Activated naive CD8-positive, alpha-beta T cell (primary cell): Measurements from ENCODE around the gene ARHGAP42.

Experiments
- H3K27ac Mint-ChIP-seq: one replicate; pipeline ENCODE4 v1.8.0; 2021; ENCODE audit warnings: mixed read lengths
- H3K27me3 Mint-ChIP-seq: one replicate; pipeline ENCODE4 v1.8.0; 2021; ENCODE audit warnings: mixed read lengths
- H3K36me3 Mint-ChIP-seq: one replicate; pipeline ENCODE4 v1.8.0; 2021; ENCODE audit warnings: mixed read lengths
- H3K4me1 Mint-ChIP-seq: one replicate; pipeline ENCODE4 v1.8.0; 2021; ENCODE audit warnings: low read depth, mixed read lengths
- H3K4me3 Mint-ChIP-seq: one replicate; pipeline ENCODE4 v1.8.0; 2021; ENCODE audit warnings: mild to moderate bottlenecking, mixed read lengths
- H3K9me3 Mint-ChIP-seq: one replicate; pipeline ENCODE4 v1.8.0; 2021; ENCODE audit warnings: low read depth, mixed read lengths

Gene ARHGAP42

GRCh38 chr11:100806296-100806695 lies 119.2 kb downstream of the ARHGAP42 start:
- no peak overlapping the region for H3K27ac Mint-ChIP-seq
- no peaks in the 10 kb centered on the region for H3K9me3 Mint-ChIP-seq
- no peaks in the 10 kb centered on the region for H3K27me3 Mint-ChIP-seq
- H3K36me3 Mint-ChIP-seq = no peaks in the 10 kb centered on the region
- no peaks in the 10 kb centered on the region for H3K4me1 Mint-ChIP-seq
- H3K4me3 Mint-ChIP-seq = no peak overlapping the region

DNA sequence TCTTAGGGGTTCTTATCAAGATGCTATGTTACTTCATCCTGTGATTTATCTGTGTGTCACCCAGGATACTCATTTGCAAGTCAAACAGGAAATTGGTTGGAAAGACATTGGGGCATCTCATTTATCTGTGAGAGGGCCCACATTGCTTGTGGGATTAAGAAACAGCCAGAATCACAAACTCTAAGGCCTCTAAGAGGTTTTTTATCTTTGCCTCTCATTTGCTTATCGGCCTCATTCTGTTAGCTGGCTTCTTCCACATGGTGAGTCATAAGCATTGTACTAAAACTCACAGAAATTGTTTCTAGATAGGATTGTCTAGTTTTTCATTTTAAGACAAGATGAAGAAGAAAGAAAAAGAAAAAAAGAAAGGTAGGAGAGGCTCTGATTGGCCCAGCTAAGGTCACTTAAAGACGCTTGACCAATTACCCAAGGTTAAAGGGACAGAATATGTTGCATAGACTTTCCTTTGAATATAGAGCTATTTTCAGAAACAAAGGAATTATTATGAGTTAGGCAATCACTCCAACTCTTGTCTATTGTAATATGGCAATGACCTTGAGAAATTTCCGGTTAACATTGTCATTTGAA lies 121.9 kb downstream of the ARHGAP42 start:
- Mint-ChIP-seq H3K9me3 (no peaks in the 10 kb centered on the region), H3K36me3 (no peaks in the 10 kb centered on the region), H3K27ac (no peak overlapping the region), H3K4me1 (no peaks in the 10 kb centered on the region), H3K27me3 (no peaks in the 10 kb centered on the region), H3K4me3 (no peak overlapping the region)

DNA sequence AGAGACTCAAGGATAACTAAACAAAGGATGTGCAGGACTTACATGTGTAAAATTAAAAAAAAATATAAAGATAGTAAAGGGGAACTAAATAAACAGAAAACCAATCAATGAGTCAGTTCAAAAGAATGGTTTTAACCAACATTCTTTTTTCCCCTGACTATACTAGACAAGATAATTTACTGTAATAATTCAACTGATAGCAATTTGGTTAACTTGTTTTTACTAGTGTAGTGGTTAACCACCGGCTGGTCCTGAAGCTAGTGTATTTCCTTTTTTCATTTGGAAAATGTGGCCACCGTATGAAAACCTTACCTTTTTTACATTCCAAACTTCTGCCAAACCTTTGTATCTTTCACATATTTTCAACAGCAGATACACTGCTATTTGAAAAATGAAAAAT lies 123.1 kb downstream of the ARHGAP42 start:
- no peak overlapping the region for H3K27ac Mint-ChIP-seq
- H3K36me3 Mint-ChIP-seq = no peaks in the 10 kb centered on the region
- no peak overlapping the region for H3K4me3 Mint-ChIP-seq
- no peaks in the 10 kb centered on the region for H3K9me3 Mint-ChIP-seq
- no peaks in the 10 kb centered on the region for H3K27me3 Mint-ChIP-seq
- H3K4me1 Mint-ChIP-seq = no peaks in the 10 kb centered on the region

DNA sequence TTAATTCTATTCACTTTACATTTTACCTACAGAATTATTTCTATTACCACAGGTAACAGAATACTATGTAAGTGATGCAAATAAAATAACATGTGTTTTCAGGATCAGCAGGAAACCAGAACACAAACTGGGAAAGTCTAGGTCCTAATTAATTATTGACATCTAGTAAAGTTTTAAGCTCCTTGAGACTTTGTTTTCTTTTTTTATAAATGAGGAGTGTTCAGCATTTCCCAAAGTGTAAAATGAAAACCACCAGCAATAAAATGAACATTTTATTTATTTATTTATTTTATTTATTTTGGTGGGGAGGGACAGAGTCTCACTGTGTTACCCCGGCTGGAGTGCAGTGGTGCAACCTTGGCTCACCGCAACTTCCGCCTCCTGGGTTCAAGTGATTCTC lies 123.6 kb downstream of the ARHGAP42 start:
- Mint-ChIP-seq H3K4me3 (no peak overlapping the region), H3K27ac (no peak overlapping the region), H3K4me1 (no peaks in the 10 kb centered on the region), H3K9me3 (no peaks in the 10 kb centered on the region), H3K27me3 (no peaks in the 10 kb centered on the region), H3K36me3 (no peaks in the 10 kb centered on the region)

GRCh38 chr11:100812517-100812916 lies 125.4 kb downstream of the ARHGAP42 start:
- no peaks in the 10 kb centered on the region for H3K27me3 Mint-ChIP-seq
- no peaks in the 10 kb centered on the region for H3K36me3 Mint-ChIP-seq
- H3K4me3 Mint-ChIP-seq = no peak overlapping the region
- no peaks in the 10 kb centered on the region for H3K4me1 Mint-ChIP-seq
- no peak overlapping the region for H3K27ac Mint-ChIP-seq
- no peaks in the 10 kb centered on the region for H3K9me3 Mint-ChIP-seq

DNA sequence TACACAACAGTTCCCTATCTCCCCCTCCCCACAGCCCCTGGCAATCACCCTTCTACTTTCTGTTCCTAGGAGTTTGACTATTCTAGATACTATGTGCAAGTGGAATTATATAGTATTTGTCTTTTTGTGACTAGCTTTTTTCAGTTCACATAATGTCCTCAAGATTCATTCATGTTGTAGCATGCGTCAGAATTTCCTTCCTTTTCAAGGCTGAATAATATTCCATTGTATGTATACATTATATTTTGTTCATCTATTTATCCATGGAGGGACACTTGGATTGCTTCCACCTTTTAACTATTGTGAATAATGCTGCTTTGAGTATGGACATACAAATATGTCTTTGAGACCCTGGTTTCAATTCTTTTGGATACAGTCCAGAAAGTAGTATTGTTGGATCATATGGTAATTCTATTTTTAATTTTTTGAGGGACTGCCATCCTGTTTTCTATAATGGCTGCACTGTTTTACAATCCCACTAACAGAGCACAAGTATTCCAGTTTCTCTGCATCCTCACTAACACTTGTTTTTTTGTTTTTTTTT lies 128.8 kb downstream of the ARHGAP42 start:
- no peaks in the 10 kb centered on the region for H3K36me3 Mint-ChIP-seq
- no peaks in the 10 kb centered on the region for H3K9me3 Mint-ChIP-seq
- no peaks in the 10 kb centered on the region for H3K27me3 Mint-ChIP-seq
- H3K4me1 Mint-ChIP-seq = no peaks in the 10 kb centered on the region
- H3K4me3 Mint-ChIP-seq = no peak overlapping the region
- no peak overlapping the region for H3K27ac Mint-ChIP-seq

DNA sequence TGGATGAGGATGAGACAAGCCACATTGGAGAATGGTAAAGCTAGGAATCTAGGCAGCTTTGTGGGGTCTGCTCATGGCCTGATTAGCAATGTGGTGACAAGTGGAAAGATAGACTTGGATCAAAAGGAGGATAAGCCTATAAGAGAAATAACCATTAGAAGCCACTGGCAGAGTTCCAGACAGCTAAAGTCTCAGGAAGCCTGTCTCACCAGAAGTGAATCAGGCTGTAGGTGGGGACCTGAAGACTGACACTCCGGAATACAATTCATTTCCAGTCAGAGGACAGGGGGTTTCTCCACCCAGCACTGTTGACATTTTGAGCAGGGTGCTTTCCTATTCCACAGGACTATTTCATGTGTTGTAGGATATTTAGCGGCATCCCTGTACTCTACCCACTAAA lies 129.7 kb downstream of the ARHGAP42 start:
- no peaks in the 10 kb centered on the region for H3K9me3 Mint-ChIP-seq
- H3K27me3 Mint-ChIP-seq = no peaks in the 10 kb centered on the region
- no peak overlapping the region for H3K4me3 Mint-ChIP-seq
- no peak overlapping the region for H3K27ac Mint-ChIP-seq
- no peaks in the 10 kb centered on the region for H3K36me3 Mint-ChIP-seq
- H3K4me1 Mint-ChIP-seq = no peaks in the 10 kb centered on the region

DNA sequence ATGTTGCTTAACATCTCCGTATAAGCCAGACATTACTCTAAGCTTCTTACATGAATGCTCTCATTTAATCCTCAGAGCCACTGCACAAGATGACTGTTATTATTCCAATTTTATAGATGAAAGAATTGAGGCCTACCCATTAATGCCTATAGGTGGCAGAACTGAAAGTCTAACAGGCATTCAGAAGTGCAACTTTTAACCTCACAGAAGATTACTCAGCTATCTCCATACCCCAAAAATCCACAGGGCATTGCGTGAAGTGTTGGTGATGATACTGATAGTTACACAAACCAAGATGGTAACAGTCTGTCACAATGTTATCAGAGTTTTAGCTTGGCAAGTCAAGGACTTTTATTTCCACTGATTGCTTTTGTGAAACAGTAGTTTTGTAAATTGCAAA lies 130.5 kb downstream of the ARHGAP42 start:
- no peak overlapping the region for H3K4me3 Mint-ChIP-seq
- H3K27me3 Mint-ChIP-seq = no peaks in the 10 kb centered on the region
- no peak overlapping the region for H3K27ac Mint-ChIP-seq
- no peaks in the 10 kb centered on the region for H3K9me3 Mint-ChIP-seq
- no peaks in the 10 kb centered on the region for H3K4me1 Mint-ChIP-seq
- H3K36me3 Mint-ChIP-seq = no peaks in the 10 kb centered on the region

DNA sequence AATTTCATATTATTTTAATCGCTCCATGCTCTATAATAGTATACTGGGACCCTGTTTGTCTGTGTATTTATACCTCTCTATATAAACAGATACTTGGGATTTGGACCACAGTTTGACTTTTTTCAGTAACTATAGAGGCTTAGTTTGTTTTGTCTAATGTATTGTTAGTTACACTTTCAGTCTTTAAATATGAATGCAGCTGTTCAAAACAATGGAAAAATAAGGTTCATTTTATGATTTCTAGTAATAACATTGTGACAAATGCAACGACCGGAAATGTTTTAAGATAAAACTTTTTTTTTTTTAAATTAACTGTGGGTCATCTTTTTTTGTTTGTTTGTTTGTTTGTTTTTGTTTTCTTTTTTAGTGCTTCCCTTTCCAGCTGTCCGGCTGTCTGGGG lies 133.5 kb downstream of the ARHGAP42 start:
- H3K9me3 Mint-ChIP-seq = no peaks in the 10 kb centered on the region

DNA sequence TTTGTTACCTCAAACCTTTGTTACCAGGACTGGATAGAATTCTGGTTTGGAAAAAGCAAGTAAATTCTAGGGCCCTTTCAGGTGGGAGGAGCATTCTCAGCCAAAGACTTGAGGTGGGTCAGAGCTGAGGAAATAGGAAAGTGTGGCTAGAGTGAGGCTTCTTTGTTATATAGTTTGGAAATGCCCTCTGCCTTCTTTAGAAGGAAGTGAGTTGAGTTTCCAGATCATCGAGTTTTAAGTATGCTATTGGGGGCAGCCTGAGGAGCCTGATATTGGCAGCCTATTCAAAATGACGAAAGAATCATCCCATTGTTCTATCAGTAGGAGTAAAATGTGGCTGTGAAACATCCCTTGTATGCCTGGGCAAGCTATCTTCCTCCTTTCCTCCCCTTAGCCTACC lies 134.1 kb downstream of the ARHGAP42 start:
- H3K36me3 Mint-ChIP-seq = no peaks in the 10 kb centered on the region

More for the DNA sequence above, 133.5 kb downstream of the ARHGAP42 start:
- Mint-ChIP-seq H3K27ac (no peak overlapping the region), H3K27me3 (no peaks in the 10 kb centered on the region), H3K4me3 (no peak overlapping the region), H3K4me1 (no peaks in the 10 kb centered on the region), H3K36me3 (no peaks in the 10 kb centered on the region)

DNA sequence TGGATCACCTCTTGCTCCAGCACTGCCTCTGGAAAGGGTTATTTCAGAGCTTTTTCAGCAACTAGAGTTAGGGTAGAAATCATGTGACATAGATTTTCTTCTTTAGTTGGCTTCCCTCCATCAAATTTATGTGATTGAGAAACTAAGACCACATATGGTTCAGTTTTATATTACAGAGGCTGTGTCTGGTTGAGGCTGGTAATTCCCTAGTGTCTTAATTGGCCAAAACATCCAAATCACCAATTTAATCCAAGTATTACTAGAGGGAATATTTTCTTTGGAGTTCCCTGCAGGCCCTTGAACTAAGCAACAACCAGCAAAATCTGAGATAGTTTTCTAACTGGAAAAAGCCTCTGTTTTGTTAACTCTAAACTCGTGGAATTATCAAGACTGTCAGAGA lies 136.3 kb downstream of the ARHGAP42 start:
- H3K9me3 Mint-ChIP-seq = no peaks in the 10 kb centered on the region
- no peaks in the 10 kb centered on the region for H3K4me1 Mint-ChIP-seq
- no peak overlapping the region for H3K4me3 Mint-ChIP-seq
- H3K27me3 Mint-ChIP-seq = no peaks in the 10 kb centered on the region
- no peak overlapping the region for H3K27ac Mint-ChIP-seq
- no peaks in the 10 kb centered on the region for H3K36me3 Mint-ChIP-seq

More for the DNA sequence above, 134.1 kb downstream of the ARHGAP42 start:
- Mint-ChIP-seq H3K27me3 (no peaks in the 10 kb centered on the region), H3K9me3 (no peaks in the 10 kb centered on the region), H3K4me3 (no peak overlapping the region), H3K27ac (no peak overlapping the region), H3K4me1 (no peaks in the 10 kb centered on the region)

DNA sequence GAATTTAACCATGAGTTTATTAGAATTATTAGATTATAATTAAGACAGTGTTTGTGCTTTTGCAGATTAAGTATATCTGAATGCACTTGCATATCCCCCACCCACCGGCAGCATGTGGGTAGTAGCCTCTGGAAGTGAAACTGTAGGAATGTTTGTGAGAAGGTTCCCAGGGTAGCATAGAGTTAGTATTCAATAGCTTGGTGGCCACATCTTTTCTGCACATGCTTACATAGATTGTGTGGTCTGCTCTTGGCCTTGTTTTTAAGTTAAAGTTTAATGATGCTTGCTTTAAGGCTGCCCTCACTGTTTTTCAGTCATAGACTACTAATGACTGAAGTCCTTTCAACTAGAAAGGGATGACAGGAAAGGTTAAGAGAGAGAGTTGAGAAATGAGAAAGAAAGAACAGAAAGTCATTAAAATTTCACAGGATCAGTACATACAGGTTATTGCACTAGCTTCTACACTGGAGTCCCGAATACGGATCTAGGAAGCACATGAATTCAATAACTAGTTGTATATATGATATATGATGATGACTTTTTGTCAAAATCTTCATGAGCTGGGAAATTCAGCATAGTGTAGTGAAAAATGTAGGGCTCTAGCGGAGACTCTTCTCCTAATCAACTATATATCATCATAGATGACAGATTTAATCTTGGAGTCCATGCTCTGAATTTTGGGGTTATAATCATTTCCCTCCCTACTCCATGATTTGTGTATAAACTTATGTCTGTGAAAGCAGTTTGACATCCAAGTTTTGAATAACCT lies 137.1 kb downstream of the ARHGAP42 start:
- Mint-ChIP-seq H3K4me3 (no peak overlapping the region), H3K27me3 (no peaks in the 10 kb centered on the region), H3K4me1 (no peaks in the 10 kb centered on the region), H3K36me3 (no peaks in the 10 kb centered on the region), H3K27ac (no peak overlapping the region), H3K9me3 (no peaks in the 10 kb centered on the region)

DNA sequence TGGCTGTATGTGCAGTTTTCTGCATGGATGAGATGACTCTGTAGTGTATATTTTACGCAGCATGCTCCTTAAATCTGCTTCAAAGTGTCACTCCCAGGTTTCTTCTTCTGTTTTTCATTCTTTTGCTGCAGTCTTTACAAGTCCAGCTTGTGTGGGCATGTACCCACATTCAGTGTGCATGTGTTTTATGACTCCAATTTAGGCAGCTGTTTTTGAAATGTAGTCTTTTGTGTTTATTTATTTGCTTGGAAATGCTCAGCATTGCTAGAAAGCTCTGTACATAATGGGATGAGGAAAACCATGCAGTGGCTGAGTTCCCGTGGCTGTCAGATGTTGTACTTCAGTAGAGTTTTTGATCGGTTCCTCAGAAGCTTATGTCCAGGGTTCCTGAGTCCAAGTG lies 138.5 kb downstream of the ARHGAP42 start:
- Mint-ChIP-seq H3K4me1 (no peaks in the 10 kb centered on the region), H3K27ac (no peak overlapping the region), H3K9me3 (no peaks in the 10 kb centered on the region), H3K27me3 (no peaks in the 10 kb centered on the region), H3K4me3 (no peak overlapping the region), H3K36me3 (no peaks in the 10 kb centered on the region)

DNA sequence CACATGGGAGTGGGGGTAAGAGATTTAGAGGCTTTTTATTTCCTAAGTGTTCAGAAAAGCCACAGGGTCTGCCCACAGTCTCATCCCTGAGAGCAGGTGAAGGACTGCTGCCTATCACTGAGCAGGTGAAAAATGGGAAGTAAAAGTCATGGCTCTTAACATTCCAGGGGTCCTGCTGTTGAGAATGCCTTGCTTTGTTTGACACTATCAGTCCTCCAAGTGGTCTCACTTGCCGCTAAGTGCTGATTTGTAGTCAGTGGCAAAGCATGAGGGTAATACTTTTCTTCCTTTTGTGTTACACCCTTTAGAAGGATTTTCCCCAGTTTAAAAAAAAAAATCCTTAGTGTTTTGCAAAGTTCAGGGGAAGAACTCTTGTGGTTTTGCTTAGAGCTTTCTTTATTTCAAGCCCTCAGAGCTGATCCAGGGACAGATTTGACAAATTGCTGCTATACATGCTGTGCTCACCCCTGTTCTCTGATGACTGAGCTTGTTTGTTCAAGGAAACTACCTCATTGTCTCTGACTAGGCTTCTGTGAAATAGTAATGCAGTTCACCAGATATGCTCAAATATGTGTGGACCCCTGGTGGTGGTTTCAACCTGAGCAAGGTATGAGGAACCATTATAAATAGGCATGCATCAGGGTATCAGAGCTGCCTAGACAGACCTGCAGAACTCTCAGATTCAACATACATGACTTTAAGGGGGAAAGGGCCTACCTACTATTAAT lies 141.0 kb downstream of the ARHGAP42 start:
- Mint-ChIP-seq H3K27ac (no peak overlapping the region), H3K36me3 (no peaks in the 10 kb centered on the region), H3K4me3 (no peak overlapping the region), H3K4me1 (no peaks in the 10 kb centered on the region), H3K9me3 (no peaks in the 10 kb centered on the region), H3K27me3 (no peaks in the 10 kb centered on the region)

DNA sequence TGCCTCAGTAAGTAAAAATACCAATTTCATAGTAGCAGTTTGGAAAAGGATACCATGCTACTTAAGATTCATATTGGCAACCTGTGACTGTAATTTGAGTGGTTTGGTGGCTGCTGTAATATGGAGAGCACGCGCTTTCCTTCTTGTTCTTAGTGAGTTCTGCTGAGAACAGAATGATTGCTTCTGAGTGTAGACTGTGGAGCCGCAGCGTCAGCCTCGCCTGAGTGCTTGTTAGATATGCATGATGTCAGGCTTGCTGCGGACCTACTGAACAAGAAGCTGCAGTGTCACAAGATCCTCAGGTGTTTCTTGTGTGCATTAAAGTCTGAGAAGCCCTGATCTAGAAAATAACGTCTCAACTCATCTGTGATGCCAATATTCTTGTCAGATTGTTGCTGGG lies 143.2 kb downstream of the ARHGAP42 start:
- Mint-ChIP-seq H3K36me3 (no peaks in the 10 kb centered on the region), H3K9me3 (no peaks in the 10 kb centered on the region), H3K27me3 (no peaks in the 10 kb centered on the region), H3K4me3 (no peak overlapping the region), H3K4me1 (no peaks in the 10 kb centered on the region), H3K27ac (no peak overlapping the region)
